ENCODE measurements around the gene MRRF. TPM values are rescaled to one million over a fixed set of nuclear protein-coding genes. Genes with fewer than 3 reads are reported as not detected.
A peak's percentile ranks its signal among the peaks of the same experiment; 100 is the strongest.
"Not testable (repeated sequence)": the region's sequence is repeated elsewhere in the genome, so short reads cannot be mapped to it uniquely, and the experiment has no call there.

The MRRF gene
- total RNA-seq, 2 experiments from 2014 or later: 27.0 to 29.2 TPM

DNA sequence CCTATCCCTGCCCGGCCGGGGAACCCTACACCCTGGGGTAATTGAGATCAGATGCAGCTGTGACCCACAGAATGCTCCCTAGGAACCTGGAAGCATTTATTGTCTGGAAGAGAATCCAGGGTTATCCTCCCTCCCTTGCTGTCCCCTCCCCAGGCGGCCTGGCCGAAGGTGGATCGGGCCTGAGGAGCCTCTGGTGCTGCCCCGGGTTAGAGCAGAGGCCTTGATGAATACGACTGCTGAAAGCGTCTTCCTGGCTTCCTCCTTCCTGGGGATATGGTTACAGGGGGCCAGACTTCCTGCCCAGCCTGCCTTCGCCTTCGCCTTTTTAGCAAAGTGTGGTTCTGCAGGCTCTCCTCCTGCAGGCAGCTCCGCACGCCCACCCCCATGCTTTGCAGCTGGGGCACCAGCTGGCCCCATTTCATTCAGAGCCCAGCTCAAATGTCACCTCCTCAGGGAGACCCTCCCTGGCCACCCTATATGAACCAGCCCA is 83.7 kb downstream of the MRRF start:
- CTCF ChIA-PET: interaction anchor here (6.2 to 10.2 kb wide), 2 partner anchors 224 to 251 kb away, joined by 105 to 243 read pairs; no protein-coding TSS in a partner anchor

GRCh38 chr9:122348791-122349190 is 84.1 kb downstream of the MRRF start:
- Mint-ChIP-seq H3K27me3 (peaks cover 40% of the 10 kb centered on the region), H3K4me3 (no peak overlapping the region), H3K4me1 (peaks cover 13% of the 10 kb centered on the region), H3K27ac (no peak overlapping the region), H3K36me3 (ENCODE audit: low read depth) (no peaks in the 10 kb centered on the region), H3K9me3 (peaks cover 2% of the 10 kb centered on the region)
- ChIA-PET POLR2A (no interaction called here), CTCF (interaction anchor here (6.2 to 10.2 kb wide), 2 partner anchors 224 to 251 kb away, joined by 105 to 243 read pairs; no protein-coding TSS in a partner anchor)
- DNase-seq: no peak

More for the DNA sequence above, 83.7 kb downstream of the MRRF start:
- H3K4me1 Mint-ChIP-seq: peaks cover 13% of the 10 kb centered on the region
- no peak overlapping the region for H3K4me3 Mint-ChIP-seq
- POLR2A ChIA-PET: interaction anchor here (1.3 kb wide), 1 partner anchor 226 kb away, joined by 4 read pairs; no protein-coding TSS in a partner anchor
- DNase-seq: no peak
- peaks cover 2% of the 10 kb centered on the region for H3K9me3 Mint-ChIP-seq
- H3K27me3 Mint-ChIP-seq: peaks cover 40% of the 10 kb centered on the region
- no peak overlapping the region for H3K27ac Mint-ChIP-seq
- H3K36me3 Mint-ChIP-seq (ENCODE audit: low read depth): no peaks in the 10 kb centered on the region

GRCh38 chr9:122349201-122349600 is 84.5 kb downstream of the MRRF start:
- Mint-ChIP-seq H3K4me1 (peaks cover 13% of the 10 kb centered on the region), H3K27me3 (peaks cover 40% of the 10 kb centered on the region), H3K36me3 (ENCODE audit: low read depth) (no peaks in the 10 kb centered on the region), H3K9me3 (peaks cover 2% of the 10 kb centered on the region), H3K4me3 (no peak overlapping the region), H3K27ac (no peak overlapping the region)
- ChIA-PET POLR2A (interaction anchor here (1.6 kb wide), 2 partner anchors 85 to 224 kb away, joined by 4 to 6 read pairs; partner anchors contain the start of gene RBM18), CTCF (interaction anchor here (1.0 to 10.2 kb wide), 7 partner anchors 9 to 252 kb away, joined by 3 to 243 read pairs (median 8); no protein-coding TSS in a partner anchor)
- DNase-seq: no peak

DNA sequence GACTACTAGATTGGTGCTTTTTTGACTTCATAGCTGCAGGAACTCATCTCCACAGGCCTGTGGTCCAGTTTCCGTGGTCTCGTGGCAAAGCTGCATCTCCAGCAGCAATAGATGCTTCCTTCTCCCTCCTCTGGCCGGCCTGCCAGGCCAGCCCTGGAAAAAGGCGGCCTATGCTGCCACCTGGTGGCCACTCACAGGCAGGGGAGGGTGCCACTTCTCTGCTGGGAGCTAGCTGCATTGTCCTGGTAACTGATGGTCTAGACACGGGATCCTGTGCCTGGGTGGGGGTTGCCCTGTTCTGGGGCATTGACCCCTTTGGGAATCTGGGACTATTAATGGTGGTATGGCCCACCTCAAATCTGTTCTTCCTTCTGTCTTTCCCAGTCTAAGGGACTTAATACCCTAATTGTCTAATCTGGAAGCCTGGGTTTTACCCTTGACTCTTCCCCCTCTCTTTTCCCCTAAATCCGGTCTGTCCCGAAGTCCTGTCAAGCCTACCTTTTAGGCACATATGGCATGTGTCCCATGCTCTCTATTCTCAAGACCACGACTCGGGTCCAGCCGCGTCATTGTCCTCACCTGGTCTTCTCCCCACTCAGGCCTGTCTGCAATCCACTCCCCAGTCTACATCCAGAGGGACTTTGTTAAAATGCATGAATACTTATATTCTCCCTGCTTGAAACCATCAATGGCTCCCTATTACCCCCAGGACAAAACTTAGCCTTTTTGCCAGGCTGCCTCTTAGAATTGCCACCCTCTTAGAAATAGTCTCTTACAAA is 86.1 kb downstream of the MRRF start:
- CTCF ChIA-PET: interaction anchor here (0.8 to 10.2 kb wide), 24 partner anchors 9 to 262 kb away, joined by 3 to 243 read pairs (median 4); partner anchors contain the start of genes MRRF and RBM18

GRCh38 chr9:122354536-122355199 is 90.0 kb downstream of the MRRF start:
- ChIA-PET POLR2A (no interaction called here), CTCF (interaction anchor here (1.4 to 10.2 kb wide), 2 partner anchors 230 to 256 kb away, joined by 4 to 243 read pairs; no protein-coding TSS in a partner anchor)
- Mint-ChIP-seq H3K36me3 (ENCODE audit: low read depth) (no peaks in the 10 kb centered on the region), H3K27me3 (peaks cover 9% of the 10 kb centered on the region), H3K27ac (no peak overlapping the region), H3K4me1 (peaks cover 1% of the 10 kb centered on the region), H3K9me3 (peaks cover 2% of the 10 kb centered on the region), H3K4me3 (no peak overlapping the region)
- DNase-seq: no peak

More for the DNA sequence above, 86.1 kb downstream of the MRRF start:
- H3K4me3 Mint-ChIP-seq: no peak overlapping the region
- POLR2A ChIA-PET: interaction anchor here (1.2 to 1.6 kb wide), 4 partner anchors 85 to 252 kb away, joined by 3 to 6 read pairs (median 4); partner anchors contain the start of gene RBM18
- peaks cover 2% of the 10 kb centered on the region for H3K9me3 Mint-ChIP-seq
- H3K27me3 Mint-ChIP-seq: peaks cover 31% of the 10 kb centered on the region
- H3K27ac Mint-ChIP-seq: no peak overlapping the region
- peaks cover 13% of the 10 kb centered on the region for H3K4me1 Mint-ChIP-seq
- H3K36me3 Mint-ChIP-seq (ENCODE audit: low read depth): no peaks in the 10 kb centered on the region
- DNase-seq: peak; percentile 82

- POLR2A ChIA-PET: no interaction called here
Measured at GRCh38 chr9:122355336-122355875, 90.7 kb downstream of the MRRF start.

GRCh38 chr9:122356627-122357026 is 91.9 kb downstream of the MRRF start:
- ChIA-PET CTCF (interaction anchor here (1.3 kb wide), 1 partner anchor 230 kb away, joined by 3 read pairs; no protein-coding TSS in a partner anchor), POLR2A (no interaction called here)
- Mint-ChIP-seq H3K36me3 (ENCODE audit: low read depth) (no peaks in the 10 kb centered on the region), H3K4me3 (no peak overlapping the region), H3K9me3 (peaks cover 2% of the 10 kb centered on the region), H3K27ac (no peak overlapping the region), H3K27me3 (peaks cover 7% of the 10 kb centered on the region), H3K4me1 (peaks cover 2% of the 10 kb centered on the region)
- DNase-seq: no peak

More at GRCh38 chr9:122355336-122355875, 90.7 kb downstream of the MRRF start:
- no peak overlapping the region for H3K27ac Mint-ChIP-seq
- no peak for DNase-seq
- CTCF ChIA-PET: interaction anchor here (1.4 to 10.2 kb wide), 2 partner anchors 231 to 257 kb away, joined by 4 to 243 read pairs; no protein-coding TSS in a partner anchor
- H3K4me1 Mint-ChIP-seq: no peaks in the 10 kb centered on the region
- peaks cover 7% of the 10 kb centered on the region for H3K27me3 Mint-ChIP-seq
- no peaks in the 10 kb centered on the region for H3K36me3 Mint-ChIP-seq (ENCODE audit: low read depth)
- no peak overlapping the region for H3K4me3 Mint-ChIP-seq
- H3K9me3 Mint-ChIP-seq: peaks cover 2% of the 10 kb centered on the region

DNA sequence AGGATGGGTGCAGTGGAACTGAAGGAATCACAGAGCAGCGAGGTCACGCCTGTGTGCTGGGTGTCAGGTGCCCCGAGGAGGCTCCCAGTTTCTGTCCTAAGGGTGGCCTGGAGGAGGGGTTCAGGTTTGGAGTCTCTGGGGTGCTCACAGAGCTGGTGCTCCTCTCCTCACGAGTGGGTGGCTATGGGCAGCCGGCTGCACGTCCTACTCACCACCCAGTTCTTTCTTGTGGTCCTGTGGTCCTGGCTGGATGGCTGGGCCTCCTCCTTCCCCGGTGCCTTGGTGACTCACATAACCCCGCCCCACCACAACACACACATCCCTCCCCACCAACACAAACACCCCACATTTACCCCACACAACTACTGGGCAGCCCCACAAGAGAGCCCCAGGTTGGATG is 96.2 kb downstream of the MRRF start:
- Mint-ChIP-seq H3K4me3 (no peak overlapping the region), H3K36me3 (ENCODE audit: low read depth) (no peaks in the 10 kb centered on the region), H3K27me3 (peaks cover 7% of the 10 kb centered on the region), H3K27ac (no peak overlapping the region), H3K9me3 (no peaks in the 10 kb centered on the region), H3K4me1 (peaks cover 2% of the 10 kb centered on the region)
- DNase-seq: no peak
- POLR2A ChIA-PET: no interaction called here
- CTCF ChIA-PET: interaction anchor here (1.2 to 1.7 kb wide), 2 partner anchors 10 to 265 kb away, joined by 3 to 4 read pairs; no protein-coding TSS in a partner anchor

GRCh38 chr9:122363131-122363530 is 98.4 kb downstream of the MRRF start:
- H3K9me3 Mint-ChIP-seq; H3K4me3 Mint-ChIP-seq; H3K27ac Mint-ChIP-seq; DNase-seq; H3K27me3 Mint-ChIP-seq; H3K36me3 Mint-ChIP-seq (ENCODE audit: low read depth); H3K4me1 Mint-ChIP-seq; POLR2A ChIA-PET: not testable (repeated sequence)
- CTCF ChIA-PET: interaction anchor here (1.1 kb wide), 1 partner anchor 265 kb away, joined by 3 read pairs; no protein-coding TSS in a partner anchor

DNA sequence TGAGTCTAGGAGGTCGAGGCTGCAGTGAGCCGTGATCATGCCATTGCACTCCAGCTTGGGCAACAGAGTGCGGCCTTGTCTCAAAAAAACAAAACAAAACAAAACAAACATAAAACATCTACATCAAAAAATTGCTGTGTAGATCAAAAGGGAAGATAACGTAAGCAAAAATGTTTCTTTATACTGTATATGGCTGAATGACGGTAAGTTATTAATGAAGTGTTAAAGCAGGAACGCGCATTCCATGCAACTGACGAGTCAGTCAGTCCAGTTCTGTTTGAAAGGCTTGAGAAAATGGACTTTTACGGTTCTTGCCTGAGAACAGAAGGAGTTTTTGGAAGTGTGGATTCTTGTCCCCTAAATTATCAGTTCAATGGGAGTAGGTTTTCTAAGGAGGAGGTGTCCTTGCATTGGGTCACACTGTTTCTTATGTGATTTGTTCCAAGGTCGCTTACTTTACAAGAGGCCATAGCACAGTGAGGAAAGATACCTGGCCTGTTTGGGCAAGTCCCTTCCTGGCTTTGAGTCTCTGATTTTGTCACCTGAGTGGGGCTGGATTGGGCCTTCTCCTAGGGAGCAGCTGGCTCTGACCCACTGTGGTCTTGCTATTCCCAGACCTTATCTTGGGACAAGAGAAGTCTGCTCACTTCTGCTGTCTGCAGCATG is 99.6 kb downstream of the MRRF start:
- no peaks in the 10 kb centered on the region for H3K9me3 Mint-ChIP-seq
- CTCF ChIA-PET: interaction anchor here (1.1 to 1.8 kb wide), 2 partner anchors 265 to 266 kb away, joined by 3 to 4 read pairs; no protein-coding TSS in a partner anchor
- POLR2A ChIA-PET: no interaction called here
- H3K36me3 Mint-ChIP-seq (ENCODE audit: low read depth): no peaks in the 10 kb centered on the region
- peaks cover 2% of the 10 kb centered on the region for H3K4me1 Mint-ChIP-seq
- H3K27me3 Mint-ChIP-seq: peaks cover 3% of the 10 kb centered on the region
- no peak for DNase-seq
- no peak overlapping the region for H3K4me3 Mint-ChIP-seq
- no peak overlapping the region for H3K27ac Mint-ChIP-seq

GRCh38 chr9:122364783-122365150 is 100.1 kb downstream of the MRRF start:
- Mint-ChIP-seq H3K4me1 (peaks cover 2% of the 10 kb centered on the region), H3K27me3 (peaks cover 2% of the 10 kb centered on the region), H3K27ac (no peak overlapping the region), H3K36me3 (ENCODE audit: low read depth) (no peaks in the 10 kb centered on the region), H3K4me3 (no peak overlapping the region), H3K9me3 (no peaks in the 10 kb centered on the region)
- ChIA-PET CTCF (interaction anchor here (1.8 kb wide), 1 partner anchor 265 kb away, joined by 4 read pairs; no protein-coding TSS in a partner anchor), POLR2A (no interaction called here)
- DNase-seq: no peak

DNA sequence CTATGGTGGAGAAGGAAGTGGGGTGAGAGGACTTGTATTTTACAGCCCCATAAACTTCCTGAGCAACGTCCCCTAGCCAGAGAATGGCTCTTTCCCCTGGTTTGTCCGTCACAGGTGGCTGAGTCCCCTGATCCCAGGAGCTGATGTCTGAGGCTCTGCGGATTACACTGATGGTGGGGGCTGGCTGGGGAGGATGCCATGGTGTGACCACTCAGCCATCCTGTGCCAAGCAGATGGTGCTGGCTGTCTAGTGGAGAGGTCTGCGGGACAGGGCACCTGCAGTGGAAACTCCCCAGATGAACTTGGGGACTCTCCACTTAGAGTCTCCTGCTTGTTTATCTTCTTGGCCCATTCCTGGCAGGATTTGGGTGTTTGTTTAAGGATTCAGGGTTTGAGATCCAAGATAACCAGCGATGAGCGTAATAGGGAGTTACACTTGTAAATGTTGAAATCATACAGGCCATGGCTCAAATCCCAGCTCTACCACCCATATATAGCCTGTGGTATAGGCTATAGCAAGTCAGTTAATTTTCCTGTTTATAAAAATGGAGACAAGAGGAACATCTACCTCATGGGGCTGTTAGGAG is 101.5 kb downstream of the MRRF start:
- Mint-ChIP-seq H3K9me3 (no peaks in the 10 kb centered on the region), H3K4me3 (no peak overlapping the region), H3K4me1 (peaks cover 4% of the 10 kb centered on the region), H3K27ac (no peak overlapping the region), H3K27me3 (peaks cover 8% of the 10 kb centered on the region), H3K36me3 (ENCODE audit: low read depth) (no peaks in the 10 kb centered on the region)
- CTCF ChIA-PET: interaction anchor here (0.5 to 1.8 kb wide), 2 partner anchors 267 to 438 kb away, joined by 3 to 4 read pairs; no protein-coding TSS in a partner anchor
- DNase-seq: no peak
- POLR2A ChIA-PET: no interaction called here

Data from activated CD4-positive, alpha-beta memory T cell treated with anti-CD3 and anti-CD28 coated beads, Interleukin-2, amount 10 ng/mL, durations not matched to agents 7 days and 5 days (primary cell).